GM19455 (cell line): Measurements from ENCODE around the gene KRTAP9-8.
"Not testable (repeated sequence)": the region's sequence is repeated elsewhere in the genome, so short reads cannot be mapped to it uniquely, and the experiment has no call there.

Source experiments
- ATAC-seq: cut with Tn5 transposase; IDR thresholded peaks from one replicate; pipeline ENCODE4 v1.9.1; 2021; ENCODE audit not compliant: unreplicated experiment

KRTAP9-8 gene

GRCh38 chr17:41255381-41256290, 17.8 kb downstream of the KRTAP9-8 start, which contains the start of gene KRTAP9-9:
Gene KRTAP9-9 (plus strand): TSS chr17:41255384.
- not testable (repeated sequence) for ATAC-seq

- ATAC-seq = no peak
Measured at GRCh38 chr17:41256291-41256685, 18.5 kb downstream of the KRTAP9-8 start.

GRCh38 chr17:41258406-41258805, 20.6 kb downstream of the KRTAP9-8 start:
- ATAC-seq = no peak

- ATAC-seq = no peak
Measured at GRCh38 chr17:41263212-41263611, 25.4 kb downstream of the KRTAP9-8 start.

- ATAC-seq = no peak
Measured at GRCh38 chr17:41264599-41264998, 26.8 kb downstream of the KRTAP9-8 start.

- no peak for ATAC-seq
Measured at GRCh38 chr17:41265078-41265477, 27.3 kb downstream of the KRTAP9-8 start, which contains the start of gene KRTAP9-6. Gene KRTAP9-6 (plus strand): TSS chr17:41265378. CDS start chr17:41265378, 0 bp downstream.

GRCh38 chr17:41267711-41268110, 29.9 kb downstream of the KRTAP9-8 start:
- ATAC-seq = no peak

GRCh38 chr17:41271323-41271722, 33.5 kb downstream of the KRTAP9-8 start:
- ATAC-seq = not testable (repeated sequence)

- ATAC-seq = no peak
Measured at GRCh38 chr17:41271858-41272257, 34.1 kb downstream of the KRTAP9-8 start.

GRCh38 chr17:41275648-41276190, 37.9 kb downstream of the KRTAP9-8 start, which contains the start of gene KRTAP9-7:
Gene KRTAP9-7 (plus strand): TSS chr17:41275698. CDS start chr17:41275698, 0 bp downstream.
- not testable (repeated sequence) for ATAC-seq

GRCh38 chr17:41278176-41278955, 40.6 kb downstream of the KRTAP9-8 start:
- no peak for ATAC-seq

GRCh38 chr17:41284043-41284442, 46.2 kb downstream of the KRTAP9-8 start:
- ATAC-seq = no peak

- ATAC-seq = no peak
Measured at GRCh38 chr17:41284546-41284945, 46.7 kb downstream of the KRTAP9-8 start.

GRCh38 chr17:41287050-41287449, 49.3 kb downstream of the KRTAP9-8 start:
- no peak for ATAC-seq
